Stimulated activated CD8-positive, alpha-beta memory T cell treated with anti-CD3 and anti-CD28 coated beads, Interleukin-4, amount 100 ng/mL, for 48 hours (primary cell): ENCODE measurements around the gene PCDHGA12.
A peak's percentile ranks its signal among the peaks of the same experiment; 100 is the strongest.

Experiments used
- DNase-seq: peaks from one replicate; pipeline ENCODE4 v3.0.0-alpha.2; 2020

The PCDHGA12 gene

GRCh38 chr5:141441571-141442170 lies 11.4 kb downstream of the PCDHGA12 start:
- no peak for DNase-seq

- no peak for DNase-seq
These were observed 35.0 kb downstream of the PCDHGA12 start for GRCh38 chr5:141465351-141465750.

- peak; percentile 72 for DNase-seq
These were observed 45.4 kb downstream of the PCDHGA12 start, which contains the start of gene PCDHGC3 for GRCh38 chr5:141475625-141476131. TSS of gene PCDHGC3 (plus strand) at chr5:141475966. CDS start at chr5:141476117, 151 bp downstream.

GRCh38 chr5:141476132-141476911 lies 46.0 kb downstream of the PCDHGA12 start:
- no peak for DNase-seq

- no peak for DNase-seq
These were observed 46.8 kb downstream of the PCDHGA12 start for GRCh38 chr5:141477044-141477575.

- DNase-seq, result no peak
These were observed 47.5 kb downstream of the PCDHGA12 start for GRCh38 chr5:141477815-141478214.

- no peak for DNase-seq
These were observed 48.1 kb downstream of the PCDHGA12 start for GRCh38 chr5:141478321-141478945.

- no peak for DNase-seq
These were observed 49.5 kb downstream of the PCDHGA12 start for GRCh38 chr5:141479776-141480175.
